MM.1S (cell line): ENCODE data around the gene FARP1.

Experiments
- EZH2 ChIP-seq: fragments of 300-600 bp; sonication (generic); optimal IDR thresholded peaks from 2 replicates; pipeline ENCODE3; 2017; ENCODE audit warnings: low read depth, mild to moderate bottlenecking, antibody characterized with exemption, low read length, mixed read lengths
- EZH2phosphoT487 ChIP-seq: fragments of 300-600 bp; sonication (generic); IDR thresholded peaks from 2 replicates; pipeline ENCODE4 v1.6.1; 2018; ENCODE audit warnings: antibody characterized with exemption, low read length
- TF ChIP-seq, protein P1 (sequence below): fragments of 300-600 bp; sonication (generic); IDR thresholded peaks from 2 replicates; pipeline ENCODE4 v1.5.1; 2016; ENCODE audit warnings: antibody characterized with exemption, low read length, mixed read lengths

DNA sequence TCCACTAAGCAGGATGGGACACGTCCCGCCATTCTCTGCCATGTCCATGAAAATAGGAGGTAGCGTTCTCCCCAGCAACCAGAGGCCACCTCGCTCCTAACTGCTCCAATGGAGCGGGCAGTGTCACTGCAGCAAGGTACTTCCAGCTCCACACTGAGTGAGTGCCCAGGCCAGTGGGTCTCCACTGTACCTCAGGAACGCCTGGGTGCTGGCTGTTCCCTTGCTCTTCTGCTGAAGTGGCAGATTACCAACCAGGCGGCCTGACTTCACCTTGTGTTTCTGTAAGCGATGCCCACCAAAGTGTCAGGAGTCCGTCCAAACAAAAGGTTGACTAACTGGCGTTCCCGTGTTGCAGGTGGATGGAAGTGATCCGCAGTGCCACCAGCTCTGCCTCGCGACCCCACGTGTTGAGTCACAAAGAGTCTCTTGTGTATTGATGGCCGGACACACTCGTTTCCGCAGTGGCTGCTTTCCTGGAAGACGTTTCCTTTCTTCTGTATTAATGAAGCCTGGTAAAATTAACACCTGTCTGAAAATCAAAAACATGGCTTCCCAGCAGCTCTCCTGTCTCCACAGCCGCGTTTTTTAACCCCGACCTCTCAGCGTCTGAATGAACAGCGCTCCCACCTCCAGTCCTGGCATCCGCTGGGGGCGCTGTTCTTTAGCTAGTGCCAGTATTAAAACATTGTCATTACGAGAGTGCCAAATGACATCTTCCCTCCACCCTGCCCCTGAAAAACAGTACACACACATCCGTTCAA, 305.2 kb downstream of the FARP1 start:
- no peak for TF ChIP-seq EZH2
- TF ChIP-seq, protein P1, sequence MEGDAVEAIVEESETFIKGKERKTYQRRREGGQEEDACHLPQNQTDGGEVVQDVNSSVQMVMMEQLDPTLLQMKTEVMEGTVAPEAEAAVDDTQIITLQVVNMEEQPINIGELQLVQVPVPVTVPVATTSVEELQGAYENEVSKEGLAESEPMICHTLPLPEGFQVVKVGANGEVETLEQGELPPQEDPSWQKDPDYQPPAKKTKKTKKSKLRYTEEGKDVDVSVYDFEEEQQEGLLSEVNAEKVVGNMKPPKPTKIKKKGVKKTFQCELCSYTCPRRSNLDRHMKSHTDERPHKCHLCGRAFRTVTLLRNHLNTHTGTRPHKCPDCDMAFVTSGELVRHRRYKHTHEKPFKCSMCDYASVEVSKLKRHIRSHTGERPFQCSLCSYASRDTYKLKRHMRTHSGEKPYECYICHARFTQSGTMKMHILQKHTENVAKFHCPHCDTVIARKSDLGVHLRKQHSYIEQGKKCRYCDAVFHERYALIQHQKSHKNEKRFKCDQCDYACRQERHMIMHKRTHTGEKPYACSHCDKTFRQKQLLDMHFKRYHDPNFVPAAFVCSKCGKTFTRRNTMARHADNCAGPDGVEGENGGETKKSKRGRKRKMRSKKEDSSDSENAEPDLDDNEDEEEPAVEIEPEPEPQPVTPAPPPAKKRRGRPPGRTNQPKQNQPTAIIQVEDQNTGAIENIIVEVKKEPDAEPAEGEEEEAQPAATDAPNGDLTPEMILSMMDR = no peak
- no peak for TF ChIP-seq EZH2phosphoT487
